HL-60 (cell line): ENCODE data around the gene CALM1.

ENCODE experiments used
- CTCF ChIP-seq: IDR thresholded peaks from one replicate; pipeline ENCODE4 v1.5.1; 2011; ENCODE audit warnings: low read length, control low read depth, inconsistent platforms; ENCODE audit not compliant: insufficient read depth
- POLR2AphosphoS5 ChIP-seq: IDR thresholded peaks from 2 replicates; pipeline ENCODE4 v1.6.1; 2012; ENCODE audit warnings: low read depth
- REST ChIP-seq: IDR thresholded peaks from 2 replicates; pipeline ENCODE4 v1.6.1; 2012; ENCODE audit warnings: low read depth; ENCODE audit not compliant: insufficient replicate concordance

- no peak for TF ChIP-seq CTCF
- no peak for TF ChIP-seq POLR2AphosphoS5
- TF ChIP-seq REST: no peak
Observed at GRCh38 chr14:90407230-90407629, 10.4 kb downstream of the CALM1 start.
